ENCODE data around the gene PCSK7.

PCSK7 gene

DNA sequence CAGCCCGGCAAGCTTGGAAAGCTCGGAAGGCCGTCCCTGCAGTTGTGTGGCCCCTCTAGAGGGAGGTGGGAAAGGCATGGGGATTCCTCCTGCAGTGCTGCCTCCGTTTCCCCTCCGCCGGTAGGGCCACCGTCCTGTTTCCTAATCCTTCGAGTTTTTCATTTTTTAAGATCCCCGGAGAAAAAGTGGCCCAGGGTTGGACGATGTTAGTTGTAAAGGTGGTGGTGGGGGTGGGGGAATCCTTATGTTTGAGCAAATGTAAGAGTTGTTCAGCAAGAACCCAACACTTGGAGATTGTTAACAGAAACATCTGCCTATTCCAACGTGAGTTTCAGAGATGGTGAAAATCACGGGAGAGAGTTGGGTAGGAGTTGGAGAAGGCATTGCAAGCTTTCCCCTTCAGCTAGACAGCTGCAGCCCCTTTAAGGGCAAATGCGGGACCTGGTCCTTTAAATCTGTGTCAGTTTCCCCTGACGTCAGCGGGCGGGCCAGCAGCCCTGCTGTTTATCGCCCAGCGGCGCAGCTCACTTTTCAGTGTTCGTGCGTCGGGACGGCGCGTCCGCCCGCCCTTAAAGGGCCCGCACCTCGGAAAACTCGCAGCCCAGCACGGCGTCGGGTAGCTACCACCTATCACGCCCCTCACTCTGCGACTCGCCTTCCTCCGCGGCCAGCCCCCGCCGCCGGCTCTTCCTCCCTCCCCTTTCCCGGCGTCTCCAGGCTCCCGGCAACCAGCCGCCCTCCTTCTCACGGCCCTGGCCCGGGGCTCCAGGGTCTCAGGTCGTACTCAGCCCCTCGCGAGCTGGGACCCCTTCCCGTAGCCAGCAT lies 53.5 kb downstream of the PCSK7 start, which contains the start of gene SIDT2:
Gene SIDT2 (plus strand): TSS at position 534 of the 825 bp plus-strand sequence. CDS start 521 bp downstream, outside the sequence.
- peak; percentile 96 for DNase-seq (ENCODE audit: low spot score)
- Histone ChIP-seq H3K27ac (peak within 1 kb of the TSS; percentile 97), H3K4me3 (peak within 1 kb of the TSS; percentile 80)
- TF ChIP-seq, protein P1, sequence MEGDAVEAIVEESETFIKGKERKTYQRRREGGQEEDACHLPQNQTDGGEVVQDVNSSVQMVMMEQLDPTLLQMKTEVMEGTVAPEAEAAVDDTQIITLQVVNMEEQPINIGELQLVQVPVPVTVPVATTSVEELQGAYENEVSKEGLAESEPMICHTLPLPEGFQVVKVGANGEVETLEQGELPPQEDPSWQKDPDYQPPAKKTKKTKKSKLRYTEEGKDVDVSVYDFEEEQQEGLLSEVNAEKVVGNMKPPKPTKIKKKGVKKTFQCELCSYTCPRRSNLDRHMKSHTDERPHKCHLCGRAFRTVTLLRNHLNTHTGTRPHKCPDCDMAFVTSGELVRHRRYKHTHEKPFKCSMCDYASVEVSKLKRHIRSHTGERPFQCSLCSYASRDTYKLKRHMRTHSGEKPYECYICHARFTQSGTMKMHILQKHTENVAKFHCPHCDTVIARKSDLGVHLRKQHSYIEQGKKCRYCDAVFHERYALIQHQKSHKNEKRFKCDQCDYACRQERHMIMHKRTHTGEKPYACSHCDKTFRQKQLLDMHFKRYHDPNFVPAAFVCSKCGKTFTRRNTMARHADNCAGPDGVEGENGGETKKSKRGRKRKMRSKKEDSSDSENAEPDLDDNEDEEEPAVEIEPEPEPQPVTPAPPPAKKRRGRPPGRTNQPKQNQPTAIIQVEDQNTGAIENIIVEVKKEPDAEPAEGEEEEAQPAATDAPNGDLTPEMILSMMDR (IDR thresholded peaks at IDR 0.05) = no peak

DNA sequence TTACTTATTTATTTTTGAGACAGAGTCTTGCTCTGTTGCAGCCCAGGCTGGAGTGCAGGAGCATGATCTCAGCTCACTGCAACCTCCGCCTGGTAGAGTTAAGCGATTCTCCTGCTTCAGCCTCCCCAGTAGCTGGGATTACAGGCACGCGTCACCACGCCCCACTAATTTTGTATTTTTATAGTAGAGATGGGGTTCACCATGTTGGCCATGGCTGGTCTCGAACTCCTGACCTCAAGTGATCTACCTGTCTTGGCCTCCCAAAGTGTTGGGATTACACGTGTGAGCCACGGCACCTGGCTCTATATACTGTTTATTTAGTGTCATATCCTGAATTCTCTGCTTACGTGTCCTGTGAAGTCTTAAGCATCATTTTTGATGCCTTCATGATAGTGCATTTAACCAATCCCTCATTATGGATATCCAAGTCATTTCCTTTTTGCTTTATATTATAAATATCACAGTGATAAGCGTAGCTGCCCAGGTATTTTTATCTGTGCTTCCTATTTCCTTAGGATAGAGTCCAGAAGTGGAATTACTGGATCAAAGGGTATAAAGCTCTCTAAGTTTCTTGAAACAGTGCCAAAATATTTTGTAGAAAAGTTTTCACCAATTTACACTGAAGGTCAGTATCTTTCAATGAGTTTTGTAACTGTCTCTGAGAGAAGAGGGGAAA lies 54.2 kb downstream of the PCSK7 start:
- peak overlapping the region; percentile 97 for H3K27ac ChIP-seq
- DNase-seq (ENCODE audit: low spot score) = no peak
- H3K4me3 ChIP-seq = peak overlapping the region; percentile 80

DNA sequence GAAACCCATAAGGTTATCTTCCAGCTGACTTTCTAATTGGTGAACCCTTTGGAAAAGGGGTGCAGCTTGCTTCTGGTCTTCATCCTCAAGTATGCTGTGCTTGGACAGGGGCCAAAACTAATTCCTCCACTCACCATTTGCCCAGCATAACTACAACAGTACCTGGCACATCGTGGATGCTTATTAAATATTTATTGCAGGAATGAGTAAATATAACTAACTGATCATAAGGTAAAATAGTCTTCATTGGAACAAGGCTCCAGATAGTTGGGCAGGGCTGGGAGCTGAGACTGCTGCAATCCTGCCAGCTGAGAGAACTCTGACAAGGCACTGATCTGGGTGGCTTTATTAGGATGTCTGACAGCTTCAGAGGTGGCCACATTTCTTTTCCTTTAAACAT lies 55.7 kb downstream of the PCSK7 start:
- no peak overlapping the region for H3K4me3 ChIP-seq
- TF ChIP-seq, protein P1 (IDR thresholded peaks at IDR 0.05) = no peak
- H3K27ac ChIP-seq = no peak overlapping the region
- DNase-seq (ENCODE audit: low spot score) = no peak

More for the DNA sequence above, 54.2 kb downstream of the PCSK7 start:
- TF ChIP-seq, protein P1 (IDR thresholded peaks at IDR 0.05) = no peak

DNA sequence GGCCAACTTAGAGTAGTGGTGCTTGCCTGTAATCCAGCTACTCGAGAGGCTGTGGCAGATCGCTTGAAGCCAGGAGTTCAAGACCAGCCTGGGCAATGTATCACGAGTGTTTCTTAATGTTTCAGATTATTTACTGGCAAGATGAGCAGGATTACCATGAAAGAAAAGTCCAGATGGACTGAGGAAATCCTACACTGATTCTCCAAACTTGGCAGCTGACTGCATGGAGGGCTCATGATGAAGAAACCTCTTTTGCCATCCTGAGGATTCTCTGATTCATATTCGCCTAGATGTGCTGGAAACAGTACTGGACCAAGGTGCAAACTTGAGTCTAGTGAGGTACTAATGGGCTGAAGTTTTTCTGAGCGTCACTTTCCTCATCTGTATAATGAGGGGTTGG lies 56.1 kb downstream of the PCSK7 start:
- no peak overlapping the region for H3K27ac ChIP-seq
- TF ChIP-seq, protein P1 (IDR thresholded peaks at IDR 0.05) = no peak
- DNase-seq (ENCODE audit: low spot score) = no peak

GRCh38 chr11:117175104-117175503 lies 56.8 kb downstream of the PCSK7 start:
- no peak for DNase-seq (ENCODE audit: low spot score)
- no peak overlapping the region for H3K4me3 ChIP-seq
- no peak overlapping the region for H3K27ac ChIP-seq
- TF ChIP-seq, protein P1 (IDR thresholded peaks at IDR 0.05) = no peak

More for the DNA sequence above, 56.1 kb downstream of the PCSK7 start:
- H3K4me3 ChIP-seq = no peak overlapping the region

DNA sequence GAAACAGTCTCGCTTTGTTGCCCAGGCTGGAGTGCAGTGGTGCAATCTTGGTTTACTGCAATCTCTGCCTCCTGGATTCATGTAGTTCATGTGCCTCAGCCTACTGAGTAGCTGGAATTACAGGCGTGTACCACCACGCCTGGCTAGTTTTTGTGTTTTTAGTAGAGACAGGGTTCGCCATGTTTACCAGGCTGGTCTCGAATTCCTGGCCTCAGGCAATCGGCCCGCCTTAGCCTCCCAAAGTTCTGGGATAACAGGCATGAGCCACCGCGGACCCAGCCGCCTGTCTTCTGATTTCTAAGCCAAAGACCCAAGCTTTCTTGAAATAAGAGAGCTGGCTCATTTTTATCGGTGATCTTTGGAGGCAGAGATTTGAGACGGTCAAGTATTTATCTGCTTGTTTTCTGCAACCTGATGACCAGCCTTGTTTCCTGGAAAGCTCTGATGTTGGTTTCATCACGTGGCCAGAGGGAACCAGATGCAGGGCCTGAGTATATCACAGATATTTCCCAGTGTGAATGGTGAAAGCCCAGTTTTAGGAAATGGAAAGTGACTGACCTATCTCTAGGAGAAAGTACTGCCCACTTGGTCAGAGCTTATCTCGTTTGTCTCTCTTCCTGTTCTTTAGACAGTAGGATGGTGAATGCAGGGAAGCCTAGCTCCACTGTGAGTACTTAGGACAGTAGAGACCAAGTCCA lies 59.0 kb downstream of the PCSK7 start:
- TF ChIP-seq, protein P1 (IDR thresholded peaks at IDR 0.05) = no peak
- DNase-seq (ENCODE audit: low spot score) = no peak
- Histone ChIP-seq H3K27ac (peak overlapping the region in 1 of 2 donors; percentile 52), H3K4me3 (no peak overlapping the region)

Data from coronary artery (tissue), 2 donors.